Ovary (tissue), 9 donors: ENCODE measurements around the gene CACNA1S. TPM values are rescaled to one million over a fixed set of nuclear protein-coding genes. Genes with fewer than 3 reads are reported as not detected.

Experiments used
- DNase-seq, 5 donors: peaks; one replicate each; pipeline ENCODE4 v3.0.0-alpha.2; 2019 to 2020
- H3K27ac ChIP-seq, 2 donors: fragments of 200-600 bp; one replicate each; pipeline versions ENCODE4 v1.5.1 to v1.8.0; 2019 to 2022
- H3K27me3 ChIP-seq: fragments of 200-600 bp; one replicate; pipeline ENCODE4 v1.8.0; 2022
- H3K36me3 ChIP-seq: fragments of 200-600 bp; sonication (generic); one replicate; pipeline ENCODE4 v1.5.1; 2019
- H3K4me1 ChIP-seq: one replicate; pipeline ENCODE4 v1.8.1; 2013; ENCODE audit warnings: mild to moderate bottlenecking, moderate library complexity; ENCODE audit not compliant: insufficient read depth
- H3K4me3 ChIP-seq: fragments of 200-600 bp; sonication (generic); one replicate; pipeline ENCODE4 v1.5.1; 2017
- H3K9me3 ChIP-seq, 2 donors: fragments of 200-600 bp in 1 of 2; sonication (generic) in 1 of 2; one replicate each; pipeline versions ENCODE4 v1.5.1 to v1.8.1; 2013 to 2019; ENCODE audit warnings: mild to moderate bottlenecking in 1 of 2, moderate library complexity in 1 of 2
- EP300 ChIP-seq: sonication (generic); formaldehyde crosslinking; IDR thresholded peaks from one replicate; pipeline ENCODE4 v1.6.1; 2017; ENCODE audit warnings: antibody characterized with exemption
- POLR2A ChIP-seq: fragments of 450-650 bp; IDR thresholded peaks from one replicate; pipeline ENCODE4 v1.6.1; 2017; ENCODE audit warnings: antibody characterized with exemption, mild to moderate bottlenecking, moderate library complexity
- WGBS, 3 donors: extraction: QIAGEN DNeasy Blood & Tissue Kit in 1 of 3; methylation state at CpG; one replicate each; pipeline versions ENCODE4 v1.1.5 to v1.1.7; 2013 to 2017; 5-methylcytosine and 5-hydroxymethylcytosine counted together
- intact Hi-C, 4 donors: fragments of 100-400 bp; cut with DNase I; formaldehyde crosslinking; loops; one replicate each; pipeline versions ENCODE4 v1.11.0 to v1.15.1; 2022 to 2023
- polyA plus RNA-seq, 2 donors: library from polyadenylated mRNA; stranded (reverse); fragments of 200-250 nt in 1 of 2; fragments of 350-450 nt in 1 of 2; fragmentation: Illumina TruSeq in 1 of 2; extraction: RNeasy Lipid Tissue Mini Kit (QIAGEN cat#74804) in 1 of 2; gene quantifications; one replicate each; pipeline ENCODE4 v1.2.3, GENCODE V29; 2013 to 2014
- total RNA-seq, 7 donors: library from RNA; depleted of rRNA in 2 of 7; stranded (reverse); fragments of >200 nt in 2 of 7; fragmentation: NEBNext Ultra II Directional in 3 of 7; extraction: Animal tissue kit (Norgen Biotek cat#: 25700) in 3 of 7; gene quantifications; one replicate each; pipeline versions ENCODE4 v1.1.0 to v1.2.4, GENCODE V29; 2016 to 2023
- TF ChIP-seq, protein P1 (sequence below), 3 donors: fragments of 450-650 bp in 2 of 3; fragments of 200-600 bp in 1 of 3; IDR thresholded peaks; one replicate each; pipeline versions ENCODE4 v1.5.1 to v1.8.0; 2016 to 2022; ENCODE audit warnings: antibody characterized with exemption in 3 of 3, mild to moderate bottlenecking in 1 of 3
- donor health status: DM: no; HTN: no; CAD: no; lungs with moderate emphysema.
- donor health status: DM: no; HTN: no; CAD: no.
- donor health status: Bipolar disorder and iron deficiency.
- donor health status: DM: yes; HTN: yes; CAD: no.
- donor health status: DM: no; HTN: no; CAD: no.
- donor health status: DM: yes; HTN: yes; CAD: no.

The CACNA1S gene
- total and polyA plus RNA-seq, 9 donors = 0.01 to 0.05 (median 0.05) TPM; not detected in 6

- no peaks in the 10 kb centered on the region for H3K9me3 ChIP-seq
- H3K36me3 ChIP-seq = no peaks in the 10 kb centered on the region
- TF ChIP-seq, protein P1, sequence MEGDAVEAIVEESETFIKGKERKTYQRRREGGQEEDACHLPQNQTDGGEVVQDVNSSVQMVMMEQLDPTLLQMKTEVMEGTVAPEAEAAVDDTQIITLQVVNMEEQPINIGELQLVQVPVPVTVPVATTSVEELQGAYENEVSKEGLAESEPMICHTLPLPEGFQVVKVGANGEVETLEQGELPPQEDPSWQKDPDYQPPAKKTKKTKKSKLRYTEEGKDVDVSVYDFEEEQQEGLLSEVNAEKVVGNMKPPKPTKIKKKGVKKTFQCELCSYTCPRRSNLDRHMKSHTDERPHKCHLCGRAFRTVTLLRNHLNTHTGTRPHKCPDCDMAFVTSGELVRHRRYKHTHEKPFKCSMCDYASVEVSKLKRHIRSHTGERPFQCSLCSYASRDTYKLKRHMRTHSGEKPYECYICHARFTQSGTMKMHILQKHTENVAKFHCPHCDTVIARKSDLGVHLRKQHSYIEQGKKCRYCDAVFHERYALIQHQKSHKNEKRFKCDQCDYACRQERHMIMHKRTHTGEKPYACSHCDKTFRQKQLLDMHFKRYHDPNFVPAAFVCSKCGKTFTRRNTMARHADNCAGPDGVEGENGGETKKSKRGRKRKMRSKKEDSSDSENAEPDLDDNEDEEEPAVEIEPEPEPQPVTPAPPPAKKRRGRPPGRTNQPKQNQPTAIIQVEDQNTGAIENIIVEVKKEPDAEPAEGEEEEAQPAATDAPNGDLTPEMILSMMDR (IDR thresholded peaks at IDR 0.05) = no peak
- TF ChIP-seq POLR2A (no peak), EP300 (no peak)
- WGBS, 3 donors = 33 to 61% (median 58%) methylated on average over 7 of the region's 7 CpGs
- DNase-seq = no peak
- H3K4me1 ChIP-seq = no peaks in the 10 kb centered on the region
- no peak overlapping the region for H3K4me3 ChIP-seq
- intact Hi-C loops = loop anchor here in 2 of 4 donors (5.0 kb wide), 1 partner anchor 139 kb away; no protein-coding TSS in a partner anchor
- no peak overlapping the region for H3K27ac ChIP-seq
- no peaks in the 10 kb centered on the region for H3K27me3 ChIP-seq
These were observed 1.1 kb downstream of the CACNA1S start for GRCh38 chr1:201111156-201111555.

GRCh38 chr1:201110616-201111015, 1.6 kb downstream of the CACNA1S start:
- Histone ChIP-seq H3K4me3 (no peak overlapping the region), H3K27me3 (no peaks in the 10 kb centered on the region), H3K36me3 (no peaks in the 10 kb centered on the region), H3K27ac (no peak overlapping the region), H3K4me1 (no peaks in the 10 kb centered on the region), H3K9me3 (no peaks in the 10 kb centered on the region)
- 88 to 94% (median 93%) methylated on average over 5 of the region's 5 CpGs for WGBS, 3 donors
- DNase-seq = no peak
- TF ChIP-seq, protein P1 (IDR thresholded peaks at IDR 0.05) = no peak
- TF ChIP-seq POLR2A (no peak), EP300 (no peak)
- intact Hi-C loops = loop anchor here in 2 of 4 donors (5.0 kb wide), 1 partner anchor 138 kb away; no protein-coding TSS in a partner anchor

- DNase-seq = no peak
- H3K36me3 ChIP-seq = no peaks in the 10 kb centered on the region
- intact Hi-C loops = loop anchor here in 2 of 4 donors (5.0 kb wide), 1 partner anchor 138 kb away; no protein-coding TSS in a partner anchor
- H3K27me3 ChIP-seq = no peaks in the 10 kb centered on the region
- no peaks in the 10 kb centered on the region for H3K4me1 ChIP-seq
- 89 to 91% (median 90%) methylated on average over 10 of the region's 10 CpGs for WGBS, 3 donors
- no peak overlapping the region for H3K27ac ChIP-seq
- H3K9me3 ChIP-seq = no peaks in the 10 kb centered on the region
- no peak overlapping the region for H3K4me3 ChIP-seq
- TF ChIP-seq EP300 (no peak), POLR2A (no peak)
- TF ChIP-seq, protein P1 (IDR thresholded peaks at IDR 0.05) = no peak
These were observed 2.1 kb downstream of the CACNA1S start for GRCh38 chr1:201110138-201110537.

- Histone ChIP-seq H3K36me3 (no peaks in the 10 kb centered on the region), H3K4me3 (no peak overlapping the region), H3K27ac (no peak overlapping the region), H3K27me3 (no peaks in the 10 kb centered on the region), H3K4me1 (no peaks in the 10 kb centered on the region), H3K9me3 (no peaks in the 10 kb centered on the region)
- no peak for DNase-seq
- TF ChIP-seq POLR2A (no peak), EP300 (no peak)
- TF ChIP-seq, protein P1 (IDR thresholded peaks at IDR 0.05) = no peak
- intact Hi-C loops = loop anchor here in 2 of 4 donors (5.0 kb wide), 1 partner anchor 137 kb away; no protein-coding TSS in a partner anchor
- WGBS, 3 donors = 98 to 100% (median 100%) methylated on average over 1 of the region's 1 CpG
These were observed 2.6 kb downstream of the CACNA1S start for GRCh38 chr1:201109651-201110050.
